ENCODE results near the gene MOB3A. TPM values are rescaled to one million over a fixed set of nuclear protein-coding genes. Genes with fewer than 3 reads are reported as not detected.
"Not testable (repeated sequence)": the region's sequence is repeated elsewhere in the genome, so short reads cannot be mapped to it uniquely, and the experiment has no call there.

MOB3A gene
- polyA plus RNA-seq, 3 donors: 10.1 to 35.7 (median 28.6) TPM

- no peak overlapping the region for H3K27ac ChIP-seq (ENCODE audit: low read depth, low read length)
- 82 to 90% (median 86%) methylated on average over 23 of the region's 23 CpGs for WGBS, 3 donors
Measured at GRCh38 chr19:2112516-2113320, 16.6 kb upstream of the MOB3A start.

GRCh38 chr19:2111886-2112285, 15.8 kb upstream of the MOB3A start:
- WGBS, 3 donors: 90 to 92% (median 91%) methylated on average over 20 of the region's 20 CpGs
- H3K27ac ChIP-seq (ENCODE audit: low read depth, low read length): no peak overlapping the region

- H3K27ac ChIP-seq (ENCODE audit: low read depth, low read length): no peak overlapping the region
- 92 to 93% (median 93%) methylated on average over 22 of the region's 22 CpGs for WGBS, 3 donors
Measured at GRCh38 chr19:2111425-2111824, 15.3 kb upstream of the MOB3A start.

DNA sequence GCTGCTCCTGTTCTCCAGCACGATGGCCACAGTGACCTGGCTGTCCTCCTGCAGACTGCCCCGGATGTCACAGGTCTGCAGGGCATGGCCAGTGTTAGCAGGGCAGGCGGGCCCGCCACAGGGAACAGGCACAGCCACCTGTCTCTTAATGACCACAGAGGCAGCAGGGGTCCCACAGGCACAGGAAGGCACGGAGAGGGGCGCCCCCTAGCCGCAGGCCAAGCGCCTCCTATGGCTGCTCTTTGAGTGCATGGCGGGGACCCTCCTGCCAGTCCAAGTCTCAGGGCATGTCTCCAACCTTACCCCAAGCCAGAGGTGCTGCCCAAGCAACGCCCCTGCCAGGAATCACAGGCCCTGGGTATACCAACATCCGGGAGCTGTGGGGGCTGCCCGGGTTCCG, 14.7 kb upstream of the MOB3A start:
- H3K27ac ChIP-seq (ENCODE audit: low read depth, low read length): no peak overlapping the region
- WGBS, 3 donors: 91 to 96% (median 94%) methylated on average over 13 of the region's 13 CpGs

DNA sequence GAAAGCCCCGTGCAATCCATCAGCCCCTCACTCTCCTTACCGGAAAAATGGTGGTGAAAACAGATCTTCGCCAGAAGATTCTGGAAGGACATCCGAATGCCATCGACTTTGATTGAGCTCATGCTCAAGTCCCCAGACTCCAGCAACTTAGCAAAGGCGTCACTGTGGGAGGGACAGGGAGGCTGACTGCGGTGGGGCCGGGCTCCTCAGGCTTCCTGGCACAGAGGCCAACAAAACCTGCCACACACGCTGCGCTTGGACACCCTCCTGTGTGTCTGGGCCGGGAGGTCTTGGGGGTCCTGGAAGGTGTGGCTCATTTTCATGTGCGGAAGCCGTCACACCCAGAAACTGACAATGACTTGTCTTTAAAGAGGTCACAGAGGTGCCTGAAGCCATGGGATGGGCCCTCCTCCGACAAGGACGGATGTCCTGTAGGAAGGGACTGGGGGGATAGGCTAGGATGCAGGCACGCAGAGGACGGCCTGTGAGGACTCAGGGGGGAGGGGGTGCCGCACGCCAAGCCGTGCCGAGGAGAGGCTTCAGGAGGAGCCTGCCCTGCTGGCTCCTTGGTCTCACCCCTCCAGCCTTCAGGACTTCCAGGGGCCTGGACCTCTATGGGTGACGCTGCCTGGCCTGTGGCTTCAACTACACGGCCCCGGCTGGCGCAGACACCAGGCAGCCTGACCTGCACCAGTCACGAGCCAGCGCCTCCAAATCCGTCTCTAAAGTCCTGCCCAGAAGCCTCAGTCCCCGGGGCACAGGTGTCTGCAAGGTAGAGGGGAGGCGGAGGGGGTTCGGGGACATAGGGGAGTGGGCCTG, 13.1 kb upstream of the MOB3A start:
- H3K27ac ChIP-seq (ENCODE audit: low read depth, low read length): no peak overlapping the region
- WGBS, 3 donors: 83 to 90% (median 88%) methylated on average over 31 of the region's 31 CpGs

DNA sequence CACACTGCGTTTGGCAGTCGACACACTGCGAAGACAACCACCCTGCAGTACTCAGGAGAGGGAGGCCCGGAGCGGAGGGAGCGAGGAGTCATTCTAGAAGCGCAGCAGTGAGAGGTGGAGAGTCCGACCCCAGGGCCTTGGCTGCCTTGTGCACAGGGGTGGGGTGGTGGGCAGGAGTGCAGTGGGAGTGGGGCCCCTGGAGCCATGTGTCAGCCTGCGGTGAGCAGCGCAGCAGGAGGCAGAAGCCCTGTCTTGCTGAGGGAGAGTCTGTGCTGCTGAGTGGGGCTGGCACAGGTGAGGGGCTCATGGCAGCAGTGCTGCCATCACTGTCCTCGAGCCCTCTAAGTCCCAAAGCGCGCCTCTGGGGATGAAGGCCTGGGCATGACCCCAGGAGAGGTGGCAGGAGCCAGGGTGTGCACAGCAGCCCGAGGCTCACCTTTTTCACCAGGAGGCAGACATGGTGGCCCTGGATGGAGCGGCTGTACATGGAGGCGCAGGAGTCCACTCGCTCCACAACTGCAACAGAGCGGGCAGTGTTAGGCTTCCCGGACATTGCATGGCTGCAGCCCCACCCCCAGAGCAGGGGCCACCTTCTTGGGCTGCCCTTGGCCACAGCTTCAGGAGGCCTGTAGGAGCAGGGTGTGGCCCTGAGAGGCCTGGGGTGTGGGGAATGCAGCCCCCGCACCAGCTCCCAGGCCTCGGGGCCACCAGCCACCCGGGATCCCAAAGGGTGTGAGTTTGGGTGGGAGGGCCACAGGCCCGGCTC, 12.3 kb upstream of the MOB3A start:
- 92 to 94% (median 93%) methylated on average over 23 of the region's 23 CpGs for WGBS, 3 donors
- no peak overlapping the region for H3K27ac ChIP-seq (ENCODE audit: low read depth, low read length)

- WGBS, 3 donors: 70 to 93% (median 87%) methylated on average over 20 of the region's 20 CpGs
- H3K27ac ChIP-seq (ENCODE audit: low read depth, low read length): no peak overlapping the region
Measured at GRCh38 chr19:2103045-2103707, 7.0 kb upstream of the MOB3A start.

GRCh38 chr19:2101417-2102335, 5.5 kb upstream of the MOB3A start:
- H3K27ac ChIP-seq (ENCODE audit: low read depth, low read length): no peak overlapping the region
- 88 to 91% (median 89%) methylated on average over 43 to 45 of the region's 45 CpGs for WGBS, 3 donors

DNA sequence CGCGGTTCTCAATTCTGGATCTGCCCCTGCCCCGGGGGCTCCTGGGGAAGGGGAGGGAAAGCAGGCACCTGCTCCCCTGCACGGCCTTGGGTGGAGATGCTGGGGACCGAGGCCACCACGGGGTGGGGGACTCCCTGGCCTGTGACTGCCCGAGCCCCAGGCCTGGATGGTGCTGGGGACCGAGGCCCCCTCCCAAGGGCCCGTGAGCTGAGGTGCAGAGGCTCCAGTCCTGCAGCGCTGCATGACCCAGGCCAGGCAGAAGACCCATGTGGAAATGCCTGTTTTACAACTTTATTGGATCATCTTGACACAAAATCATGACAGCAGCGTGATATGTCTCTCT, 4.6 kb upstream of the MOB3A start:
- H3K27ac ChIP-seq (ENCODE audit: low read depth, low read length): no peak overlapping the region
- WGBS, 3 donors: 84 to 95% (median 94%) methylated on average over 11 of the region's 11 CpGs

DNA sequence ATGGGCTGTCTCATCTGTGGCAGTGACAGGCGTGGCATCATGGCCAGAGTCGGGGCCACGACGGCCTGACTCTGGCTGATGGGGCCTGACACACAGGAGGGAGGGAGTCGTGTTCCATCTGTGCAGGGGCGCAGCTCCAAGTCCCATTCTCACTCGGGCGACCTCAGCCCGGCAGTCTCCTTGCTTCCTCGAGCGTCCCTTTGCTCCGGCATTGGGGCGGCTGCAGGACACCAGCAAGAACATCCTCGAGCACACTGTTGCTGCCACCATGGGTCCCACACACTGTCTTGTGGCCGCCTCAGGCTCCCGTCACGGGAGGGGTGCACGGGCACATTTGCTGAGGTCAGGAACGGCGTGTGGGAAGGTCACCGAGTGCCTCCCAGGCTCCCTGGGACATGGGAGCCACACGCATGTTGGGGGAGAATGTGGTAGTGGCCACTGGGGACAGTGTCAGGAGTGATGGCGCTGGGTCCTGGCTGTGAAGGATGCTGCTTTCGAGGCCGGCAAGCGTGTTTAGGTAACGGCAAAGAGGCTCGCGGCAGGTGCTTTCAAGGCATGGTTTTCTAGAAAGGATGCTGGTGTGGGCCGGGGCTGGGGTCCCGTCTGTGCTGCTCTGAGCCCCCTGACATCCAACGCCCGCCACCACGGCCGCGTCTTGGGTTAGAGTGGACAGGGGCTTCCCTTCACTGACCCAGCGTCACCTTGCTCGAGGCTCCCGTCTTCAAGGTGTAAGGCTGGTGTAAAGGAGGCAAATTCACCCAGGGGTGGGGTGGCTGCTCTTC, 4.0 kb upstream of the MOB3A start:
- H3K27ac ChIP-seq (ENCODE audit: low read depth, low read length): no peak overlapping the region
- 92% methylated on average over 38 to 39 of the region's 39 CpGs for WGBS, 3 donors

- H3K27ac ChIP-seq (ENCODE audit: low read depth, low read length): no peak overlapping the region
- 79 to 81% (median 81%) methylated on average over 16 of the region's 16 CpGs for WGBS, 3 donors
Measured at GRCh38 chr19:2099054-2099501, 3.0 kb upstream of the MOB3A start.

DNA sequence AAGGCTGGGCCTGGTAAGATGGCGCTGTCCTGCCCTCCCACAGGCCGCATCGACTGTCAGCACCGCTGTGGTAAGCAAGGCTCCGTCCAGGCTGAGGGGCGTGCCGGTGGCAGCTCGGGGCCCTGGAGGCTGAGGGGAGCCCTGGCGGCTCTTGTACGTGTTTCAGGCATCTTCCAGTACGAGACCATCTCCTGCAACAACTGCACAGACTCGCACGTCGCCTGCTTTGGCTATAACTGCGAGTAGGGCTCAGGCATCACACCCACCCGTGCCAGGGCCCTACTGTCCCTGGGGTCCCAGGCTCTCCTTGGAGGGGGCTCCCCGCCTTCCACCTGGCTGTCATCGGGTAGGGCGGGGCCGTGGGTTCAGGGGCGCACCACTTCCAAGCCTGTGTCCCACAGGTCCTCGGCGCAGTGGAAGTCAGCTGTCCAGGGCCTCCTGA, 1.8 kb upstream of the MOB3A start:
- no peak overlapping the region for H3K27ac ChIP-seq (ENCODE audit: low read depth, low read length)
- 68 to 83% (median 79%) methylated on average over 23 of the region's 23 CpGs for WGBS, 3 donors

DNA sequence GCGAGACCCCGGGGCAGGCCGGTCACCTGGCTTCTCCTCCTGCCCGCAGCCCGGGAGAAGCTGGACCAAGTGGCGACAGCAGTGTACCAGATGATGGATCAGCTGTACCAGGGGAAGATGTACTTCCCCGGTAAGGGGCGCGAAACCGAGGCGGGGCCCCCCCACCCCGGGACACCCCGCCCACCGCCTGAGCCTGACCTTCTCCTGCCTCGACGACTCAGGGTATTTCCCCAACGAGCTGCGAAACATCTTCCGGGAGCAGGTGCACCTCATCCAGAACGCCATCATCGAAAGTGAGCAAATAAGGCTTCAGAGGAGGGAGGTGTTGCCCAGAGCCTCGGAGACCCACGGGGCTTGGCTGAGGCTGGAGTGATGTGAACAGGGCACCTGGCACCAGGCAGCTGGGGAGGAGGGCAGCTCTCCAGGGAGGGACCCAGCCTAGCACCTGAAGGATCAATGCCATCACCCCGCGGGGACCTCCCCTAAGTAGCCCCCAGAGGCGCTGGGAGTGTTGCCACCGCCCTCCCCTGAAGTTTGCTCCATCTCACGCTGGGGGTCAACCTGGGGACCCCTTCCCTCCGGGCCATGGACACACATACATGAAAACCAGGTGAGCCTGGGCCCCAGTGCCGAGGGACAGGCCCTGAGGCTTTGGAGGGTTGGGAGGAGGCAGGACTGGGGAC, 1.2 kb upstream of the MOB3A start:
- H3K27ac ChIP-seq (ENCODE audit: low read depth, low read length): no peak overlapping the region
- WGBS, 3 donors: 9 to 27% (median 22%) methylated on average over 29 to 30 of the region's 30 CpGs

DNA sequence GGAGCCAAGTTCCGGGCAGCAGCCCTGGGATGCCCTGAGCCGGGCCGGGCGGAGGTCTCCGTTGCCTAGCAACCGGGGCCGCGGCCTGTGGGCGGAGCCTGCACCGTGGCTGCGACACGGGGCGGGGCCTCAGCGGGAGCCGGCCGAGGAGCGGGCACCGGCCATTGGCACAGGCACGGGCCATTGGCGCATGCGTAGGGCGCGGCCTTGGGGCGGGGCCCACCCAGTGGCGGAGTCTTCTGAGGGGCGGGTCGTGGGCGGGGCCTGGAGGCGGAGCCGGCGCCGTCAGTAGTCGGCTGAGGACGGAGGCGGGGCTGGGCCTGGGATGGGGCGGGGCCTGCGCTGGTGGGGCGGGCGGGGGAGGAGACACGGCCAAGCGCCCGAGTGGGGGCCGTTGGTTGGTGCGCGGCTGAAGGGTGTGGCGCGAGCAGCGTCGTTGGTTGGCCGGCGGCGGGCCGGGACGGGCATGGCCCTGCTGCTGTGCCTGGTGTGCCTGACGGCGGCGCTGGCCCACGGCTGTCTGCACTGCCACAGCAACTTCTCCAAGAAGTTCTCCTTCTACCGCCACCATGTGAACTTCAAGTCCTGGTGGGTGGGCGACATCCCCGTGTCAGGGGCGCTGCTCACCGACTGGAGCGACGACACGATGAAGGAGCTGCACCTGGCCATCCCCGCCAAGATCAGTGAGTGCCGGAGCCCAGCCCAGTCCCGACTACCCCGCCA, 515 bp upstream of the MOB3A start, which contains the start of gene IZUMO4:
Gene IZUMO4, plus strand, starts transcription at position 436 of the 723 bp plus-strand sequence. Its CDS starts 31 bp downstream, at position 467.
- 0% methylated on average over 46 to 69 of the region's 70 CpGs for WGBS, 3 donors

GRCh38 chr19:2091926-2092525, 4.1 kb downstream of the MOB3A start:
- H3K27ac ChIP-seq (ENCODE audit: low read depth, low read length): not testable (repeated sequence)
- WGBS, 3 donors: 77 to 95% (median 86%) methylated on average over 13 of the region's 13 CpGs

More for the DNA sequence above, 515 bp upstream of the MOB3A start, which contains the start of gene IZUMO4:
- H3K27ac ChIP-seq (ENCODE audit: low read depth, low read length): no peak within 1 kb of the TSS

All from adipose tissue (tissue), 3 donors.